Measurements from ENCODE around the gene CEP76.

The CEP76 gene, protein sequence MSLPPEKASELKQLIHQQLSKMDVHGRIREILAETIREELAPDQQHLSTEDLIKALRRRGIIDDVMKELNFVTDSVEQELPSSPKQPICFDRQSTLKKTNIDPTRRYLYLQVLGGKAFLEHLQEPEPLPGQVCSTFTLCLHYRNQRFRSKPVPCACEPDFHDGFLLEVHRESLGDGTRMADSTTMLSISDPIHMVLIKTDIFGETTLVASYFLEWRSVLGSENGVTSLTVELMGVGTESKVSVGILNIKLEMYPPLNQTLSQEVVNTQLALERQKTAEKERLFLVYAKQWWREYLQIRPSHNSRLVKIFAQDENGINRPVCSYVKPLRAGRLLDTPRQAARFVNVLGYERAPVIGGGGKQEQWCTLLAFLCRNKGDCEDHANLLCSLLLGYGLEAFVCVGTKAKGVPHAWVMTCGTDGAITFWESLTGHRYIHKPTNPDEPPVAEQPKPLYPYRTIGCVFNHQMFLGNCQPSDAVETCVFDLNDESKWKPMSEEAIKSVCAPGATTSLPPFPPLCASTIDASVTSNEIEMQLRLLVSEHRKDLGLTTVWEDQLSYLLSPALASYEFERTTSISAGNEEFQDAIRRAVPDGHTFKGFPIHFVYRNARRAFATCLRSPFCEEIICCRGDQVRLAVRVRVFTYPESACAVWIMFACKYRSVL

DNA sequence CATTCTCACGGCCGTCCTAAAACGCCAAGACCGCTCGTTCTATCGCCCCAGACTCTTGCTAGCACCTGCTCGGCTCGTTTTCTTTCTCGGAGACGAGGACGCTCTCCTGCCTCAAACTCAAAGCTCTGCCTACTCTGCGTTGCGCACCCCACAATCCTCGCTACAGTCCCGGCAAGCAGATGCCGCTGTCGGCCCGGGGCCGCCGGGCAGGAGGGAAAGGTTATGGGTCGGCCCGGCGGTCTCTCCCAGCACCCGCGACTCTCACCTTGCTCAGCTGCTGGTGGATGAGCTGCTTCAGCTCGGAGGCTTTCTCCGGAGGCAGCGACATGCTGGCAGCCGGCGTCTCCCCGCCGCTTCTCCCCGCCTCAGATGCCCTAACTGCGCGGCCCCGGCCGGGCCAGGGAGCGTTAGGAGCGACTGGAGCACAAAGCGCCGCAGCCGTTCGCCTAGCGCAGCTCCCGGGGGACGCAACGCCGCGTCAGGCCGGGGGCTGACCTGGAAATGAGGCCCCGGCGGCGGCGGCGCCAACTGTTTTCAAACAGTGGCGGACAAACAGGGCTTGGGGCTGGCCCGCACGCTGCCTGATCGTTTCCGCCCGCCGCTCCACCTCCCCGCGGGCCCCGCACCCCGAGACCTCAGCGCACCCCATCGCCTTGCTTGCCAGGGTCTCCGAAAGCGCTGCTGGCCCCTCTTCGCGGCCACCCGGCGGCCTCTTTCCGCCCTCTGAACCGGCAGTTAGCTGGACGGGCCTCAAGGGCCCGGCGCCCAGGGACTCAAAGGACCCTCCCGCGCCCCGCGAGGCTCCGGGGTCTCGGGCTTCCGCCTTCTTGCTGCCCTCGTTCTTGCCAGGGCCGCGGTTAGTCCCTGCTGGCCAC, at the start of gene CEP76, which contains the start of gene PSMG2:
Gene CEP76, minus strand, starts transcription at position 503 of the 875 bp plus-strand sequence. Its CDS starts 175 bp downstream, at position 328.
Gene PSMG2, plus strand, starts transcription at position 822 of the 875 bp plus-strand sequence. CDS start 66 bp downstream, outside the sequence.
- Mint-ChIP-seq H3K27ac (peak within 1 kb of the TSS; percentile 94 to 96 (median 95)), H3K9me3 (no peaks in the 10 kb centered on the region), H3K4me1 (peaks cover 35% of the 10 kb centered on the region), H3K36me3 (ENCODE audit: low read depth) (peaks cover 27% of the 10 kb centered on the region), H3K4me3 (peak within 1 kb of the TSS; percentile 94 to 99 (median 98)), H3K27me3 (ENCODE audit: low read depth) (no peaks in the 10 kb centered on the region)
- TF ChIP-seq, protein P1, sequence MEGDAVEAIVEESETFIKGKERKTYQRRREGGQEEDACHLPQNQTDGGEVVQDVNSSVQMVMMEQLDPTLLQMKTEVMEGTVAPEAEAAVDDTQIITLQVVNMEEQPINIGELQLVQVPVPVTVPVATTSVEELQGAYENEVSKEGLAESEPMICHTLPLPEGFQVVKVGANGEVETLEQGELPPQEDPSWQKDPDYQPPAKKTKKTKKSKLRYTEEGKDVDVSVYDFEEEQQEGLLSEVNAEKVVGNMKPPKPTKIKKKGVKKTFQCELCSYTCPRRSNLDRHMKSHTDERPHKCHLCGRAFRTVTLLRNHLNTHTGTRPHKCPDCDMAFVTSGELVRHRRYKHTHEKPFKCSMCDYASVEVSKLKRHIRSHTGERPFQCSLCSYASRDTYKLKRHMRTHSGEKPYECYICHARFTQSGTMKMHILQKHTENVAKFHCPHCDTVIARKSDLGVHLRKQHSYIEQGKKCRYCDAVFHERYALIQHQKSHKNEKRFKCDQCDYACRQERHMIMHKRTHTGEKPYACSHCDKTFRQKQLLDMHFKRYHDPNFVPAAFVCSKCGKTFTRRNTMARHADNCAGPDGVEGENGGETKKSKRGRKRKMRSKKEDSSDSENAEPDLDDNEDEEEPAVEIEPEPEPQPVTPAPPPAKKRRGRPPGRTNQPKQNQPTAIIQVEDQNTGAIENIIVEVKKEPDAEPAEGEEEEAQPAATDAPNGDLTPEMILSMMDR (IDR thresholded peaks at IDR 0.05; ENCODE audit: unreplicated experiment in 3 of 3): no peak

DNA sequence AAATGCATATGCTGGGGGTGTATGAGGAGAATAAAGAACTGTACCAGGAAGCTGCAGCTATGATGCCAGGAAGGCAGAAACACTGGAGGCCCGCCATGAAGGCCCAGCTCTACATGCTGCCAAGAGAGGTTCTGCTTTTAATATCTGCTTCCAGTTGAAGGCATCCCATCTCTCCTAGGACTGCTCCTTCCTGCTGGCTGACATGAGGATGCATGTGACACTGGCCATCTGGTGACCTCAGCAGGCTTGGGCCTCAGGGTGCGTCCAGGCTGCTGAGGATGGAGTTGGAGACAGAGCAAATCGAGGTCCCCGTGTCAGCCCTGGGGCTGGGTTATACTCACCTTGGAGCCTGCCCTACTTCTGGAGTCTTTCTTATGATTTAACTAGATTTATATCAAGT, 49.4 kb upstream of the CEP76 start:
- no peaks in the 10 kb centered on the region for H3K36me3 Mint-ChIP-seq (ENCODE audit: low read depth)
- TF ChIP-seq, protein P1 (IDR thresholded peaks at IDR 0.05; ENCODE audit: unreplicated experiment in 3 of 3): no peak
- no peaks in the 10 kb centered on the region for H3K4me1 Mint-ChIP-seq
- no peak overlapping the region for H3K27ac Mint-ChIP-seq
- no peak overlapping the region for H3K4me3 Mint-ChIP-seq
- peaks cover 4% of the 10 kb centered on the region for H3K27me3 Mint-ChIP-seq (ENCODE audit: low read depth)
- H3K9me3 Mint-ChIP-seq: no peaks in the 10 kb centered on the region

DNA sequence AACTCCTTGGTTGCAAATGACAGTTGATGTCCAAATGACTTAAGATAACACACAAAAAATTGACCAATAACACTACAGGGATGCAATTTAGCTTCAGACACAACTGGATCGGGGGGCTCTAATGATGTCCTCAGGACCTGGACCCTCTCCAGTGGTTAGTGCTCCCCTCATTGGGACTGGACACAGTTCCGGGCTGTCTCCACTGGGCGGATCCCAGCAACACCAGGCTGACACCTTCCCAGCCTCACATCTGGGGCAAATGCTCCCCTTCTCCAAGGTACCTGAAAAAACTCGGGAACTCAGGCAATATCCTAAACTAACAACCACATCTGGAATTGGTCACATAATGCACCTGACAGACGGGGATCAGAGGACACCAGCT, 49.0 kb upstream of the CEP76 start:
- Mint-ChIP-seq H3K36me3 (ENCODE audit: low read depth) (no peaks in the 10 kb centered on the region), H3K4me3 (no peak overlapping the region), H3K27ac (no peak overlapping the region), H3K9me3 (no peaks in the 10 kb centered on the region), H3K4me1 (no peaks in the 10 kb centered on the region), H3K27me3 (ENCODE audit: low read depth) (peaks cover 4% of the 10 kb centered on the region)
- TF ChIP-seq, protein P1 (IDR thresholded peaks at IDR 0.05; ENCODE audit: unreplicated experiment in 3 of 3): no peak

DNA sequence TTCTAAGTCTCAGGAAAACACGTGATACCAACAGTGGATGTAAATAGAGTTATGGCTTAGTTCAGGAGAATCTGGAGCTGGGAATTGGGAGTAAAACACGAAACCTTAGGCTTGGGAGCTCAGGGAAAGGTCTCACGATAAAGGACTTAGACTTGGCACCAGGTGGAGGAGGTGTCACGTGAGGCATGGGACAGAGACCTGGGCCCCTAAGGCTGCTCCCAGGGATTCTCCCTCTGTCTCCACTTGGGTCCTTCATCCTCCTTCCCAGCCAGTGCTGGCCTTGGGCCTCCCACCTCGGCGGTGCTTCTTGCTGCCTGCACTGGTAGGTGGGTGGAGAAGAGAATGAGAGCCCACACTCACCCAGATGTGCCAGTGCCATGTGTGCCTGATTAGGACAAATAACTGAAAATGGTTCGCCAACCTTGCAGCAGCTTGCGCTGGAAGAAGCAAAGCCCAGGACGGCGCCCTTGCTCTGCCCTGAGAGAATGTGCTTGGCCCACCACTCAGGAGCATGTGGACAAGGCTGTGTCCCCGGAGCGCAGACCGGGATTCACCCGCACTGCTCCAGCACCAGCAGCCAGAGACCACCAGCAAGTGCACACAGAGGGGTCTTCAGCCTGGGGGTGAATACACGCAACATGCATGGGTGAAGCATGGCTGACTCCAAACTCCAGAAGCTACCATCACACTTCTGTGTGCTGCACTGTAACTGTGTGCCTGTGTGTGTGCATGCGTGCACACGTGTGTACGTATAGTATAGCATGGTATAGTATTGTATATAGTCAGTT, 48.4 kb upstream of the CEP76 start:
- Mint-ChIP-seq H3K27me3 (ENCODE audit: low read depth) (peaks cover 4% of the 10 kb centered on the region), H3K27ac (no peak overlapping the region), H3K4me1 (no peaks in the 10 kb centered on the region), H3K9me3 (no peaks in the 10 kb centered on the region), H3K36me3 (ENCODE audit: low read depth) (no peaks in the 10 kb centered on the region), H3K4me3 (no peak overlapping the region)
- TF ChIP-seq, protein P1 (IDR thresholded peaks at IDR 0.05; ENCODE audit: unreplicated experiment in 3 of 3): no peak

DNA sequence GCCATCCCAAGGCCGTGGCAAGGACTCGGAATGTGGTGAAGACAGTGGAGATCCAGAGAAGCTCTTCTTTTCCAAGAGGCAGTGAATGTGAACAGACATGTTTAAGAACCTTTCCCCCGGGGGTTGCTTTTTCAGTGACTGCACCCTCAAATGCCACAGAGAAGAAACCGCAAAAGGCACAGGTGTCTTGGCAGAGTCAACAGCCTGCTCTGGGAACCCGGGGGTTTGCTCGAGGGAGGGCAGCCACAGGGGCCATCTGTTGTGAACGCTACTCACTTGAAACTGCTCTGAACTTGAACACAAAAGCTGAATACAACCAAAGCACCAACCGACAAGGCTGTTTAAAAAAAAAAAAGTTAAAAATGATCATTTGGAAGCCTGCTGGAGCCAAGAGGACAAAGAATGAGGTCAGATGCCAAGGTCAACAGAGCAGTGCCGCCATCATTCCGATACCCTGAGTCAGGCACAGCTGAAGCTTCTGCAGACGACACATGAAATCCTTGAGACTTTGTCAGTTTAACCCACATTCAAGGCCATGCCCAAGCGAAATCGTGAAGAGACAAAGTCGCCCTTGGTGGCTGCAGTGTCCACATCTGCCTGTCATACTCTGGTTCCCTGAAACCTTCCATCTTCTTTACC, 47.7 kb upstream of the CEP76 start:
- H3K9me3 Mint-ChIP-seq: no peaks in the 10 kb centered on the region
- no peaks in the 10 kb centered on the region for H3K36me3 Mint-ChIP-seq (ENCODE audit: low read depth)
- no peaks in the 10 kb centered on the region for H3K4me1 Mint-ChIP-seq
- TF ChIP-seq, protein P1 (IDR thresholded peaks at IDR 0.05; ENCODE audit: unreplicated experiment in 3 of 3): no peak
- H3K4me3 Mint-ChIP-seq: no peak overlapping the region
- no peak overlapping the region for H3K27ac Mint-ChIP-seq
- peaks cover 4% of the 10 kb centered on the region for H3K27me3 Mint-ChIP-seq (ENCODE audit: low read depth)
